Measurements from ENCODE around the gene ZBP1.

ZBP1 gene

GRCh38 chr20:57661746-57662455 lies 41.7 kb upstream of the ZBP1 start:
- H4K20me1 ChIP-seq (ENCODE audit: insufficient read depth, low read length), result no peaks in the 10 kb centered on the region
- DNase-seq, result no peak
- H3K9me2 ChIP-seq (replicated peaks; ENCODE audit: insufficient read depth, low read length), result no peaks in the 10 kb centered on the region
- no peaks in the 10 kb centered on the region for H3K27me3 ChIP-seq (replicated peaks; ENCODE audit: insufficient read depth, low read length)
- H3K9me3 ChIP-seq (replicated peaks; ENCODE audit: insufficient read depth, low read length), result no peaks in the 10 kb centered on the region
- no peaks in the 10 kb centered on the region for H3K4me1 ChIP-seq (ENCODE audit: low read length)
- no peaks in the 10 kb centered on the region for H3F3A ChIP-seq (ENCODE audit: insufficient read depth, low read length)
- no peak overlapping the region for H3K4me2 ChIP-seq (ENCODE audit: low read depth, low read length)
- TF ChIP-seq EZH2phosphoT487 (IDR thresholded peaks at IDR 0.05; ENCODE audit: low read length) (no peak), CTCF (IDR thresholded peaks at IDR 0.05; ENCODE audit: low read length) (no peak), EZH2 (optimal IDR thresholded peaks at IDR 0.05; ENCODE audit: low read depth, low read length) (no peak)
- H3K9ac ChIP-seq (ENCODE audit: low read length), result no peak overlapping the region
- H3K27ac ChIP-seq (ENCODE audit: low read length), result no peak overlapping the region
- no peaks in the 10 kb centered on the region for H3K79me2 ChIP-seq (ENCODE audit: low read length)
- H2AFZ ChIP-seq (ENCODE audit: low read length), result no peak overlapping the region
- H3K36me3 ChIP-seq (replicated peaks; ENCODE audit: insufficient read depth, low read length), result no peaks in the 10 kb centered on the region
- no peak overlapping the region for H3K4me3 ChIP-seq (ENCODE audit: low read length)

GRCh38 chr20:57660922-57661745 lies 40.9 kb upstream of the ZBP1 start:
- Histone ChIP-seq H3K9me2 (replicated peaks; ENCODE audit: insufficient read depth, low read length) (no peaks in the 10 kb centered on the region), H3K36me3 (replicated peaks; ENCODE audit: insufficient read depth, low read length) (no peaks in the 10 kb centered on the region), H2AFZ (ENCODE audit: low read length) (no peak overlapping the region), H3K27ac (ENCODE audit: low read length) (no peak overlapping the region), H3K79me2 (ENCODE audit: low read length) (no peaks in the 10 kb centered on the region), H3K4me1 (ENCODE audit: low read length) (no peaks in the 10 kb centered on the region), H4K20me1 (ENCODE audit: insufficient read depth, low read length) (no peaks in the 10 kb centered on the region), H3K4me3 (ENCODE audit: low read length) (no peak overlapping the region), H3K27me3 (replicated peaks; ENCODE audit: insufficient read depth, low read length) (no peaks in the 10 kb centered on the region), H3K4me2 (ENCODE audit: low read depth, low read length) (no peak overlapping the region), H3K9ac (ENCODE audit: low read length) (no peak overlapping the region), H3K9me3 (replicated peaks; ENCODE audit: insufficient read depth, low read length) (no peaks in the 10 kb centered on the region), H3F3A (ENCODE audit: insufficient read depth, low read length) (no peaks in the 10 kb centered on the region)
- no peak for DNase-seq
- no peak for TF ChIP-seq CTCF (IDR thresholded peaks at IDR 0.05; ENCODE audit: low read length)
- no peak for TF ChIP-seq EZH2phosphoT487 (IDR thresholded peaks at IDR 0.05; ENCODE audit: low read length)
- no peak for TF ChIP-seq EZH2 (optimal IDR thresholded peaks at IDR 0.05; ENCODE audit: low read depth, low read length)

GRCh38 chr20:57660181-57660921 lies 40.1 kb upstream of the ZBP1 start:
- Histone ChIP-seq H3K4me3 (ENCODE audit: low read length) (no peak overlapping the region), H3K9ac (ENCODE audit: low read length) (no peak overlapping the region), H4K20me1 (ENCODE audit: insufficient read depth, low read length) (no peaks in the 10 kb centered on the region), H2AFZ (ENCODE audit: low read length) (no peak overlapping the region), H3K79me2 (ENCODE audit: low read length) (no peaks in the 10 kb centered on the region), H3K36me3 (replicated peaks; ENCODE audit: insufficient read depth, low read length) (no peaks in the 10 kb centered on the region), H3K9me2 (replicated peaks; ENCODE audit: insufficient read depth, low read length) (no peaks in the 10 kb centered on the region), H3K9me3 (replicated peaks; ENCODE audit: insufficient read depth, low read length) (no peaks in the 10 kb centered on the region), H3K4me2 (ENCODE audit: low read depth, low read length) (no peak overlapping the region), H3F3A (ENCODE audit: insufficient read depth, low read length) (no peaks in the 10 kb centered on the region), H3K27me3 (replicated peaks; ENCODE audit: insufficient read depth, low read length) (no peaks in the 10 kb centered on the region), H3K4me1 (ENCODE audit: low read length) (no peaks in the 10 kb centered on the region), H3K27ac (ENCODE audit: low read length) (no peak overlapping the region)
- TF ChIP-seq EZH2phosphoT487 (IDR thresholded peaks at IDR 0.05; ENCODE audit: low read length) (no peak), CTCF (IDR thresholded peaks at IDR 0.05; ENCODE audit: low read length) (no peak), EZH2 (optimal IDR thresholded peaks at IDR 0.05; ENCODE audit: low read depth, low read length) (no peak)
- no peak for DNase-seq
